Tongue (tissue), 2 donors: ENCODE measurements around the gene MTHFD2. TPM values are rescaled to one million over a fixed set of nuclear protein-coding genes. Genes with fewer than 3 reads are reported as not detected.

ENCODE experiments used
- DNase-seq: peaks from one replicate; pipeline ENCODE4 v3.0.0-alpha.2; 2015
- total RNA-seq: library from RNA; depleted of rRNA; stranded (reverse); fragments of >200 nt; gene quantifications from one replicate; pipeline ENCODE4 v1.2.3, GENCODE V29; 2014

Gene MTHFD2
- total RNA-seq, 1 donor from 2014 or later = 43.8 TPM

- DNase-seq = no peak
These were observed 68.7 kb downstream of the MTHFD2 start for GRCh38 chr2:74267068-74267467.

Other genes with a start within 250 kb of the MTHFD2 start
- gene TET3, start 213.7 kb upstream of the MTHFD2 start, total RNA-seq = 10.6 TPM
- gene BOLA3, start 50.7 kb upstream of the MTHFD2 start, total RNA-seq = 38.4 TPM
- 71.0 TPM for gene MOB1A, start 19.7 kb upstream of the MTHFD2 start, total RNA-seq
- gene SLC4A5, start 144.8 kb downstream of the MTHFD2 start, total RNA-seq = 2.6 TPM
- gene DCTN1, start 181.7 kb downstream of the MTHFD2 start, total RNA-seq = 103 TPM
- gene C2orf81, start 223.0 kb downstream of the MTHFD2 start, total RNA-seq = 1.0 TPM
- gene WDR54, start 223.1 kb downstream of the MTHFD2 start, total RNA-seq = 11.2 TPM
- gene RTKN, start 243.3 kb downstream of the MTHFD2 start, total RNA-seq = 42.1 TPM